HCT116 (cell line): ENCODE measurements around the gene CD9. TPM values are rescaled to one million over a fixed set of nuclear protein-coding genes. Genes with fewer than 3 reads are reported as not detected.

Experiments
- ATAC-seq: fragments of 200-7000 bp; cut with Tn5 transposase; 2 replicates; pipeline ENCODE4 v1.9.1; 2020; ENCODE audit warnings: mild to moderate bottlenecking, moderate library complexity
- BruUV-seq: library from RNA; stranded (reverse); fragments of 400-500 nt; replicated peaks from 2 replicates; lab custom pipeline; 2021; lab: Mats Ljungman, UMichigan
- CTCF ChIA-PET: fragments of 300-600 bp; sonication (Branson Sonifier 250); formaldehyde crosslinking; loops from one replicate; lab custom pipeline; 2021; ENCODE audit warnings: antibody characterized with exemption; lab: Charles Lee
- POLR2A ChIA-PET: fragments of 300-600, 350-600 bp; sonication (Branson Sonifier 250); formaldehyde crosslinking; loops from one replicate; lab custom pipeline; 2021; ENCODE audit warnings: antibody characterized with exemption; lab: Charles Lee
- RAD21 ChIA-PET, 2 experiments: fragments of 300-600 bp; sonication (Branson Sonifier 250); formaldehyde crosslinking; loops; one replicate each; lab custom pipeline; 2023; ENCODE audit warnings: low total read pairs in 2 of 2; ENCODE audit not compliant: uncharacterized antibody in 2 of 2, unreplicated experiment in 2 of 2, low non-redundant PET in 1 of 2; lab: Charles Lee
- DNase-seq: peaks from one replicate; pipeline ENCODE4 v3.0.0-alpha.2; 2010; ENCODE audit warnings: low read depth, low spot score
- H2AFZ ChIP-seq: fragments of 200-600 bp; shearing (Covaris generic), sonication (generic); 2 replicates; pipeline ENCODE4 v1.6.1; 2017; ENCODE audit warnings: low read depth, mixed run types, mixed read lengths, antibody characterized with exemption, low read length; ENCODE audit not compliant: poor library complexity, severe bottlenecking
- H3K27ac ChIP-seq: 2 replicates; pipeline ENCODE4 v1.5.1; 2012; ENCODE audit warnings: low read depth, low read length
- H3K27me3 ChIP-seq: fragments of 200-600 bp; sonication (generic); 2 replicates; pipeline ENCODE4 v1.6.1; 2016; ENCODE audit warnings: mixed run types, low read length, mixed read lengths; ENCODE audit not compliant: insufficient read depth
- H3K36me3 ChIP-seq, 2 experiments: fragments of 200-500 bp in 1 of 2; fragments of 200-600 bp in 1 of 2; sonication (Bioruptor generic) in 1 of 2; sonication (generic) in 1 of 2; 2 replicates each; pipeline versions ENCODE4 v1.5.1 to v1.6.1; 2014 to 2016; ENCODE audit warnings: low read length in 2 of 2, inconsistent platforms in 1 of 2, mixed read lengths in 1 of 2, mixed run types in 1 of 2; ENCODE audit not compliant: insufficient read depth in 2 of 2, control insufficient read depth in 1 of 2
- H3K4me1 ChIP-seq, 2 experiments: fragments of 200-600 bp in 1 of 2; sonication (generic) in 1 of 2; 2 replicates each; pipeline versions ENCODE4 v1.5.1 to v1.6.1; 2012 to 2017; ENCODE audit warnings: low read length in 2 of 2, inconsistent platforms in 1 of 2, mild to moderate bottlenecking in 1 of 2, mixed read lengths in 1 of 2, mixed run types in 1 of 2, moderate library complexity in 1 of 2; ENCODE audit not compliant: insufficient read depth in 2 of 2, control insufficient read depth in 1 of 2
- H3K4me2 ChIP-seq: fragments of 200-600 bp; sonication (generic); 2 replicates; pipeline ENCODE4 v1.6.1; 2017; ENCODE audit warnings: mixed run types, low read length, mixed read lengths
- H3K4me3 ChIP-seq, 2 experiments: fragments of 200-600 bp in 1 of 2; sonication (generic) in 1 of 2; replicated peaks in 1 of 2; 2 replicates each; pipeline ENCODE4 v1.5.1; 2011 to 2016; ENCODE audit warnings: low read length in 2 of 2, control low read depth in 1 of 2, low read depth in 1 of 2, mild to moderate bottlenecking in 1 of 2, mixed read lengths in 1 of 2, mixed run types in 1 of 2
- H3K79me2 ChIP-seq: fragments of 200-600 bp; sonication (generic); 2 replicates; pipeline ENCODE4 v1.6.1; 2017; ENCODE audit warnings: mild to moderate bottlenecking, mixed run types, low read length, moderate library complexity, mixed read lengths; ENCODE audit not compliant: insufficient read depth
- H3K9ac ChIP-seq: fragments of 200-600 bp; sonication (generic); 2 replicates; pipeline ENCODE4 v1.6.1; 2016; ENCODE audit warnings: low read length, mixed read lengths
- H3K9me2 ChIP-seq: fragments of 200-600 bp; sonication (generic), shearing (Covaris generic); 2 replicates; pipeline ENCODE4 v1.6.1; 2017; ENCODE audit warnings: mixed run types, mild to moderate bottlenecking, moderate library complexity; ENCODE audit not compliant: insufficient read depth
- H3K9me3 ChIP-seq, 2 experiments: fragments of 200-500 bp in 1 of 2; fragments of 200-600 bp in 1 of 2; sonication (Bioruptor generic) in 1 of 2; sonication (generic) in 1 of 2; 2 replicates each; pipeline ENCODE4 v1.6.1; 2014 to 2017; ENCODE audit warnings: low read length in 2 of 2, mixed read lengths in 2 of 2, inconsistent platforms in 1 of 2, low read depth in 1 of 2, mild to moderate bottlenecking in 1 of 2, mixed run types in 1 of 2, moderate library complexity in 1 of 2; ENCODE audit not compliant: control insufficient read depth in 1 of 2, insufficient read depth in 1 of 2
- H4K20me1 ChIP-seq: fragments of 200-600 bp; sonication (generic), shearing (Covaris generic); 2 replicates; pipeline ENCODE4 v1.6.1; 2017; ENCODE audit warnings: mixed run types, mild to moderate bottlenecking, moderate library complexity; ENCODE audit not compliant: insufficient read depth
- CBX3 ChIP-seq: IDR thresholded peaks from 2 replicates; pipeline ENCODE4 v1.6.1; 2012; ENCODE audit warnings: low read depth
- CEBPB ChIP-seq: IDR thresholded peaks from 2 replicates; pipeline ENCODE4 v1.6.1; 2012; ENCODE audit warnings: low read depth
- EGR1 ChIP-seq: IDR thresholded peaks from 2 replicates; pipeline ENCODE4 v1.6.1; 2012; ENCODE audit warnings: low read depth
- ELF1 ChIP-seq: IDR thresholded peaks from 2 replicates; pipeline ENCODE4 v1.6.1; 2012; ENCODE audit warnings: low read depth, borderline replicate concordance
- EZH2 ChIP-seq: fragments of 200-600 bp; sonication (generic); IDR thresholded peaks from 2 replicates; pipeline ENCODE4 v1.6.1; 2017; ENCODE audit warnings: antibody characterized with exemption, mixed run types
- FOSL1 ChIP-seq: IDR thresholded peaks from 2 replicates; pipeline ENCODE4 v1.6.1; 2012; ENCODE audit warnings: low read depth
- POLR2AphosphoS5 ChIP-seq: IDR thresholded peaks from 2 replicates; pipeline ENCODE4 v1.6.1; 2011; ENCODE audit warnings: mild to moderate bottlenecking, low read depth, low read length, moderate library complexity
- RAD21 ChIP-seq: IDR thresholded peaks from 2 replicates; pipeline ENCODE4 v1.6.1; 2012; ENCODE audit warnings: low read depth, mild to moderate bottlenecking
- SIN3A ChIP-seq: IDR thresholded peaks from 2 replicates; pipeline ENCODE4 v1.6.1; 2012; ENCODE audit warnings: low read depth
- SP1 ChIP-seq: IDR thresholded peaks from 2 replicates; pipeline ENCODE4 v1.6.1; 2012; ENCODE audit warnings: low read depth
- SRF ChIP-seq: IDR thresholded peaks from 2 replicates; pipeline ENCODE4 v1.6.1; 2012; ENCODE audit warnings: low read depth
- TCF7L2 ChIP-seq: IDR thresholded peaks from 2 replicates; pipeline ENCODE4 v1.7.0; 2011; ENCODE audit warnings: borderline replicate concordance, inconsistent platforms; ENCODE audit not compliant: insufficient read depth, insufficient read length; ENCODE audit errors: extremely low read depth
- YY1 ChIP-seq: IDR thresholded peaks from 2 replicates; pipeline ENCODE4 v1.6.1; 2011; ENCODE audit warnings: low read length, low read depth, moderate library complexity, mild to moderate bottlenecking; ENCODE audit not compliant: insufficient replicate concordance; ENCODE audit errors: extremely low read depth
- intact Hi-C: fragments of 100-400 bp; cut with micrococcal nuclease; formaldehyde crosslinking; loops from 2 replicates; pipeline ENCODE4 v1.10.0; 2022
- total RNA-seq: library from RNA; stranded (reverse); gene quantifications from one replicate; pipeline ENCODE4 v1.2.1, GENCODE V29; 2021; ENCODE audit not compliant: unreplicated experiment
- TF ChIP-seq, protein P1 (sequence below), 3 experiments: fragments of 200-600 bp in 1 of 3; sonication (generic) in 1 of 3; IDR thresholded peaks in 2 of 3; conservative IDR thresholded peaks in 1 of 3; 2 replicates each; pipeline ENCODE4 v1.5.1; 2012 to 2017; ENCODE audit warnings: low read depth in 2 of 3, low read length in 2 of 3, antibody characterized with exemption in 1 of 3, borderline replicate concordance in 1 of 3, control low read depth in 1 of 3, mild to moderate bottlenecking in 1 of 3, mixed read lengths in 1 of 3, mixed run types in 1 of 3, moderate library complexity in 1 of 3; ENCODE audit not compliant: insufficient read depth in 1 of 3
- TF ChIP-seq, protein P2 (sequence below): IDR thresholded peaks from 2 replicates; pipeline ENCODE4 v1.6.1; 2012; ENCODE audit warnings: low read depth
- TF ChIP-seq, protein P3 (sequence below): IDR thresholded peaks from 2 replicates; pipeline ENCODE4 v1.6.1; 2012

The CD9 gene
- total RNA-seq, 1 experiment from 2014 or later: 182 TPM

DNA sequence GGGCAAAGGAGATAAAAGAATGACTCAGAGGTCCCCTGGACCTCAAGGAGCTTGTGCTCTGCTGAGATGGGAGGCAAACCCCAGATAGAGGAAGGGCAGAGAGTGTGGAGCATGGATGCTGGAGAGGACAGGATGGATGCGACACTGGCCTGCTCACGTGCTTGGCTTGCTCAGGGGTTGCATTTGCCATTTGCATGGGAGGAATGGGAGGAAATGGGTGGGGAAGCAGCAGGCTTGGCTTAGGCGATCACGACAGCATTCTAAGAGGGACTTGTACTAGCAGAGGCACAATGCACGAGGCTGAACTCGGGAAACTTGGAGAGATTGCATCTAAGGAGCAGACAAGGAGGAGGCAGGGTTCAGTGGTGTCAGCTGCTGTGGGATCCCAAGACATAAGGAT is 19.8 kb downstream of the CD9 start:
- CTCF ChIA-PET: no interaction called here
- intact Hi-C loops: no loop called here
- Histone ChIP-seq H3K79me2 (peaks cover 95% of the 10 kb centered on the region), H3K4me2 (peak overlapping the region; percentile 24; the same call in 1 of the 2 replicates), H4K20me1 (no peaks in the 10 kb centered on the region), H3K9me2 (no peaks in the 10 kb centered on the region), H3K4me1 (peaks cover 73 to 84% of the 10 kb centered on the region in 2 experiments), H3K9ac (peak overlapping the region; percentile 11; the same call in 1 of the 2 replicates), H3K4me3 (no peak overlapping the region), H3K36me3 (peaks cover 0 to 10% of the 10 kb centered on the region in 2 experiments; a peak in 2 of 4 replicates), H3K9me3 (no peaks in the 10 kb centered on the region), H3K27ac (no peak overlapping the region), H3K27me3 (no peaks in the 10 kb centered on the region), H2AFZ (no peak overlapping the region)
- ATAC-seq: no peak
- RAD21 ChIA-PET: no interaction called here
- no peak for DNase-seq
- TF ChIP-seq RAD21 (no peak), EZH2 (no peak), EGR1 (no peak), SRF (no peak), FOSL1 (no peak), CBX3 (no peak), TCF7L2 (no peak), ELF1 (no peak), POLR2AphosphoS5 (no peak), YY1 (no peak), SP1 (no peak), SIN3A (no peak), CEBPB (no peak)
- TF ChIP-seq, protein P1, sequence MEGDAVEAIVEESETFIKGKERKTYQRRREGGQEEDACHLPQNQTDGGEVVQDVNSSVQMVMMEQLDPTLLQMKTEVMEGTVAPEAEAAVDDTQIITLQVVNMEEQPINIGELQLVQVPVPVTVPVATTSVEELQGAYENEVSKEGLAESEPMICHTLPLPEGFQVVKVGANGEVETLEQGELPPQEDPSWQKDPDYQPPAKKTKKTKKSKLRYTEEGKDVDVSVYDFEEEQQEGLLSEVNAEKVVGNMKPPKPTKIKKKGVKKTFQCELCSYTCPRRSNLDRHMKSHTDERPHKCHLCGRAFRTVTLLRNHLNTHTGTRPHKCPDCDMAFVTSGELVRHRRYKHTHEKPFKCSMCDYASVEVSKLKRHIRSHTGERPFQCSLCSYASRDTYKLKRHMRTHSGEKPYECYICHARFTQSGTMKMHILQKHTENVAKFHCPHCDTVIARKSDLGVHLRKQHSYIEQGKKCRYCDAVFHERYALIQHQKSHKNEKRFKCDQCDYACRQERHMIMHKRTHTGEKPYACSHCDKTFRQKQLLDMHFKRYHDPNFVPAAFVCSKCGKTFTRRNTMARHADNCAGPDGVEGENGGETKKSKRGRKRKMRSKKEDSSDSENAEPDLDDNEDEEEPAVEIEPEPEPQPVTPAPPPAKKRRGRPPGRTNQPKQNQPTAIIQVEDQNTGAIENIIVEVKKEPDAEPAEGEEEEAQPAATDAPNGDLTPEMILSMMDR (IDR thresholded peaks at IDR 0.05 in 2 of 3, conservative IDR thresholded peaks at IDR 0.05 in 1 of 3; ENCODE audit: borderline replicate concordance in 1 of 3, insufficient read depth in 1 of 3, low read depth in 2 of 3, low read length in 2 of 3): no peak
- TF ChIP-seq, protein P2, sequence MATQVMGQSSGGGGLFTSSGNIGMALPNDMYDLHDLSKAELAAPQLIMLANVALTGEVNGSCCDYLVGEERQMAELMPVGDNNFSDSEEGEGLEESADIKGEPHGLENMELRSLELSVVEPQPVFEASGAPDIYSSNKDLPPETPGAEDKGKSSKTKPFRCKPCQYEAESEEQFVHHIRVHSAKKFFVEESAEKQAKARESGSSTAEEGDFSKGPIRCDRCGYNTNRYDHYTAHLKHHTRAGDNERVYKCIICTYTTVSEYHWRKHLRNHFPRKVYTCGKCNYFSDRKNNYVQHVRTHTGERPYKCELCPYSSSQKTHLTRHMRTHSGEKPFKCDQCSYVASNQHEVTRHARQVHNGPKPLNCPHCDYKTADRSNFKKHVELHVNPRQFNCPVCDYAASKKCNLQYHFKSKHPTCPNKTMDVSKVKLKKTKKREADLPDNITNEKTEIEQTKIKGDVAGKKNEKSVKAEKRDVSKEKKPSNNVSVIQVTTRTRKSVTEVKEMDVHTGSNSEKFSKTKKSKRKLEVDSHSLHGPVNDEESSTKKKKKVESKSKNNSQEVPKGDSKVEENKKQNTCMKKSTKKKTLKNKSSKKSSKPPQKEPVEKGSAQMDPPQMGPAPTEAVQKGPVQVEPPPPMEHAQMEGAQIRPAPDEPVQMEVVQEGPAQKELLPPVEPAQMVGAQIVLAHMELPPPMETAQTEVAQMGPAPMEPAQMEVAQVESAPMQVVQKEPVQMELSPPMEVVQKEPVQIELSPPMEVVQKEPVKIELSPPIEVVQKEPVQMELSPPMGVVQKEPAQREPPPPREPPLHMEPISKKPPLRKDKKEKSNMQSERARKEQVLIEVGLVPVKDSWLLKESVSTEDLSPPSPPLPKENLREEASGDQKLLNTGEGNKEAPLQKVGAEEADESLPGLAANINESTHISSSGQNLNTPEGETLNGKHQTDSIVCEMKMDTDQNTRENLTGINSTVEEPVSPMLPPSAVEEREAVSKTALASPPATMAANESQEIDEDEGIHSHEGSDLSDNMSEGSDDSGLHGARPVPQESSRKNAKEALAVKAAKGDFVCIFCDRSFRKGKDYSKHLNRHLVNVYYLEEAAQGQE: no peak
- TF ChIP-seq, protein P3, sequence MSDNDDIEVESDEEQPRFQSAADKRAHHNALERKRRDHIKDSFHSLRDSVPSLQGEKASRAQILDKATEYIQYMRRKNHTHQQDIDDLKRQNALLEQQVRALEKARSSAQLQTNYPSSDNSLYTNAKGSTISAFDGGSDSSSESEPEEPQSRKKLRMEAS: no peak
- POLR2A ChIA-PET: no interaction called here
- BruUV-seq: no TSS peak
